Measurements from ENCODE around the gene STX12.
"Not testable (repeated sequence)": the region's sequence is repeated elsewhere in the genome, so short reads cannot be mapped to it uniquely, and the experiment has no call there.

STX12 gene

GRCh38 chr1:27831568-27832410 lies 58.8 kb downstream of the STX12 start:
- no peak for DNase-seq

- DNase-seq, result no peak
Observed at GRCh38 chr1:27832762-27833161, 59.7 kb downstream of the STX12 start.

- DNase-seq, result no peak
Observed at GRCh38 chr1:27833470-27833869, 60.5 kb downstream of the STX12 start.

GRCh38 chr1:27835046-27835445 lies 62.0 kb downstream of the STX12 start:
- no peak for DNase-seq

GRCh38 chr1:27835501-27835900 lies 62.5 kb downstream of the STX12 start:
- no peak for DNase-seq

GRCh38 chr1:27849951-27850350 lies 76.9 kb downstream of the STX12 start:
- no peak for DNase-seq

DNA sequence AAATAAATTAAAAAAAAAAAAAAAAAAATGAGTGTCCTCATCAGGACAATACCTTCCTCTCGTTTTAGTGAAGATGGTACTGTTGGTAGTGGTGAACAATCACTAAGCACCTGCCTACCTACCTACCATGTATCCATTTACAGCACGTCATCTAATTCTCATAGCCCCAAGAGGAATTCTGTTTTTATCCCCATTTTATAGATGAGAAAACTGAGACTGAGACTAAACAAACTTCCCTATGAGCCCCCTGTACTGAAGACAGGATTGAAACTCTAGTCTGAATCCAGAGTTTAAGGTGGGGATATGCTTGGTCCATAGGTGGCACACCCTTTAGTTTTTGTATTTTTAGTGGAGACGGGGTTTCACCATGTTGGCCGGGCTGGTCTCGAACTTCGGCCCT lies 82.1 kb downstream of the STX12 start:
- DNase-seq, result no peak

DNA sequence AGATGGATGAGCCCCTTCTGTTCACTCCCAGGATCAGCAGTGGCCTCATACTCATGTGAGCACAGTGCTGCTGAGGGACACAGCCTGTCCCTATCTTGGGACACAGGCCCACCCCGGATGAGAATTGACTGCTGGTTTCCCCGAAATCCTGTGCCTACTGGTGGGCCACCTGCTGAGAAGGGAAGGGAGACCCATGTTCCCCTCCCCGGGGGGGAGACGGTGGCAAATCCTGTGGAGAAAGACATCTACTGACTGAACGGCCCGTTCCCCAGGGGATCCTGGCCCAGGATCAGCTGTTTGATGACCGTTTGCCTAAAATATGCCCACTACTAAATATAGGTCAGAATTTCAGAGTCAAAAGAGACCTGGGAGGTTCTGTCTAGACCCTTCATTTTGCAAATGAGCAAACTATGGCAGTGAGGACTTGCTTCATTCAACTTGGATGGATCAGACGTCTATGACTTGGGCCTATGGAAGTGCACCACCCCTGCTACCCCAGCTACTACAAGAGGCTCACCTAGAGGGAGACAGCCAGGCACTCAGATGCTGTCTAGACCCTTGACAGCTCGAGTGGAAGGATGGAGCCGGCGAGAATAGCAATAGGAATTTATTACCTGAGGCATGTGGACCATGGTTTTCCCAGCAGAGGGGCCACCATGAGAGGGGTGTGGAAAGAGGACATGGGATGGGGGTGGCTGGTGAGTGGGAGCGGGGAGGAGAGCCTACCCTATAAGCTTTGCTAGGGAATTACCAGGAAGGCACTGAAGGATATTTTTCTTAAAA lies 83.7 kb downstream of the STX12 start:
- DNase-seq, result no peak

GRCh38 chr1:27857552-27857951 lies 84.5 kb downstream of the STX12 start:
- DNase-seq, result not testable (repeated sequence)

DNA sequence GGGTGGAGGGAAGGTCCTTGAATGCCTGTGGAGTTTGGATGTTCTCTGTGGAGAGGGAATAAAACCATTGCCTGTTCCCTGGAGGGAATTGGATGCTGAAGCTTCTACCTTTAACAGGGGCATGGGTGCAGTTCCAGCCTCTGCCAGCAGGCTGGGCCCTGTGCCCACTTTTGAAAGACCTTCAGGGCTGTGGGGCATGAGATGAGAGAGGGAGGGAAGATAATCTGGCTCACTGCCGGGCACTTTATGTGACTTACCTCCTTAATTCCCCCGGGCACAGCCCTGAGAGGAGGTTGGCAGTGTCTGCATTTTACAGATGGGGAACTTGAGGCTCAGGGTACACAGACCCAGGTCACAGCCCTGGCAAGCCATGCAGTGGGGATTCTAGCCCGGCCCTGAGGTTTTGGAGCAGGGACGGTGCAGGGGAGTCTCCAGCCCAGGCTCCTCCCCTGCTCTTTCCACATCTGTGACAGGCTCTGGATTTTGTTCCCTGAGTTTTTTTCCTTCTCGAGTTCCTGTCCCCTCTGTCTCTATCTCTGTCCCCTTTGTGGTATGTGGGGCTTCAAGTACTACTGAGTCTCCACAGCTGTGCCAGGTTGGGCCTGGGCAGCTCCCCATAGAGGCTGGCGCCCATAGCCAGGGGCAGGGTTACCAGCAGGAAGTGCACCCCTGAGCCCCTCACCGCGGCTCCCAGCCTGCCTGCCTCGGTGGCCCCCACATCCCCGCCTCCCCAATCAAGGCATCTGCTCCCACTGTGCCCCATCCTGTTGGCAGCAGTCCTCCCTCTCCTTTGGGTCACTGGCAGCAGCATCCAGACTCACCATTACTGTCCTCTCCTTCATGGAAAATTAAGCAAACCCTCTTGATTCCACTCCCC lies 85.3 kb downstream of the STX12 start:
- peak; percentile 19 for DNase-seq

DNA sequence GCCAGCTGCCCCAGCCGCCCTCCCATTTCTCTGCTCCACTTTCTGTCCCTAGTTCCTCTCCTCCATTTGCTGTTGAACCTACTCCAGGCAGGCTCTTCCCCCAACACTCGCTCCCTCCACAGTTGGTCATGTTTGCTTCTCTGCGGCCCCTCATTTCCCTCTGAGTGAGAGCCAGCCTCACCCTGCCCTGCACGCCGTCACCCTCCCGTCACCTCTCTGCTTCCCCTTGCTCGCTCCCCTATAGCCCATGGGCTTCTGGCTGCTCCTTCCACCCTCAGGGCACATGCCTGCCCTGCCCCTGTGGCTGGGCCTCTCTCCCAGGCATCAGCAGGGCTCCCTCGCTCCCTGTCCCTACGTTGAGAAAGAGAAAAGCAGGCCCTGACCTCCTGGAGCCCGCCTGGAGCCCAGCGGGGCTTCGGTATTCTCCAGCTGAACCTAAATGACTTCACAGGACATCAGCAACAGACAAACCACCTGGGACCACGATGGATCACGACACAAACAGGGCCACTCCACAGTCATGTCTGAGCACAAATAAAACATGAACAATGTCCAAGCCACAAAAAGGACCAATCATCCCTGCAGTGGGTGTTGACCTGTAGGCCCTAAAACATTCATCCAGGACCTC lies 86.0 kb downstream of the STX12 start:
- no peak for DNase-seq

DNA sequence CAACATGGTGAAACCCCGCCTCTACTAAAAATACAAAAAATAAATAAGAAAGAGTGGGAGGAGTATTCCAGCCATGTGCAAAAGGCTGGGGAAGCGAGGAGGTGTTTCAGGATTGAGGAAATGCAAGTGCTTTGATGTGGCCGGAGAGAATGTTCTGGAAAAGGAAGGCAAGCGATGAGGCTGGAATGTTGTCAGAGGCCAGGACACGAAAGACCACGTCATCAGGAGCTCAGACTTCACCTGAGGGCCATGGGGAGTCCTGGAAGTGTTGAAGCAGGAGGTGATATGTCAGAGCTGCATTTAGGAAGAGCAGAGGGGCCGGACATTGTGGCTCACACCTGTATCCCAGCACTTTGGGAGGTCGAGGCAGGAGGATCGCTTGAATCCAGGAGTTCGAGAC lies 88.4 kb downstream of the STX12 start:
- no peak for DNase-seq

DNA sequence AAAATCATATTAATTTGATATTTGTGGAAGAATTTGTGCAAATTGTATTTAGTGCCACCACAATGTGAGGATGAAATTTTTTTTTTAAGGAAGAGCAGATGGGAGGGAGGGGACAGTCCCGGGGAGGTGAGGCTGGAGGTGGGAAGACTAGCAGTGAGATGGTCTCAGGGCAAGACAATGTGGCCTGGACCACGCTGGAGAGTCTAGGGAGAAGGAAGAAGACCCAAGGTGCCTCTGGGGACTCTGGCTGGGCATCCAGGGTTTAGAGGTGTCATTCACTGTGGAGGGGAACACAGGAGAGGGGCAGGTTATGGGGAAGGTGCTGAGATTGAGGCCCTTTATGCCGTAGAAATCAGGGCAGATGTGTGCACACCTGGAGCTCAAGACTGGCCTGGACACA lies 89.0 kb downstream of the STX12 start:
- DNase-seq, result no peak

GRCh38 chr1:27862671-27863537 lies 89.9 kb downstream of the STX12 start:
- no peak for DNase-seq

GRCh38 chr1:27863538-27863915 lies 90.5 kb downstream of the STX12 start:
- DNase-seq, result no peak

- no peak for DNase-seq
Observed at GRCh38 chr1:27864264-27864895, 91.4 kb downstream of the STX12 start.

DNA sequence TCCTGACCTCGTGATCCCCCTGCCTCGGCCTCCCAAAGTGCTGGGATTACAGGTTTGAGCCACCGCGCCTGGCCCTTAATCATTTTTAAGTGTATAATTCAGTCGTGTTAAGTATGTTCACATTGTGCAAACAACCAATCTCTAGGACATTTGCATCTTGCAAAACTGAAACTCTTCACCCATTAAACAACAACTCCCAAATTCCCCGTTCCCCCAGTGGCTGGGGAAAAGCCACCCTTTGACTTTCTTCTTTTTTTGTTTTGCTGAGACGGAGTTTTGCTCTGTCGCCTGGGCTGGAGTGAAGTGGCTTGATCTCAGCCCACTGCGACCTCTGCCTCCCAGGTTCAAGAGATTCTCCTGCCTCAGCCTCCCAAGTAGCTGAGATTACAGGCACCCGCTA lies 92.8 kb downstream of the STX12 start:
- no peak for DNase-seq

DNA sequence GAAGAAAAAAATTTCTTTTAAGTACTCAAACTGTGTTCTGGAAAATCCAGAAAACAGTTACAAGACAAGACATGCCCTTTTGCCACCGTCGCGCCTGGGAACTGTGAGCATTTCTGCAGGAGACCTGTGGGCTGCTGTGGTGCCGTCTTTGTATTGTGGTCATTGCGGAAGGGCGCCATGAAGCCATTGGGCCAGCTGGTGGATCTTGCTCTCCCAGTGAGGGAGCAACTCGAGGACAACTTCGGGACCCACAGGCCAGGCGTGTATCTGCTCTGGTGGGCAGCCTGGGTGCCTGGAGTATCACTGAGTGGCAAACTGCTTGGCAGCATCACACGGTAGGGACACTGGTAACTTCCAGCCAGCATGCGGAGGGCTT lies 95.5 kb downstream of the STX12 start:
- DNase-seq, result no peak

- DNase-seq, result no peak
Observed at GRCh38 chr1:27868932-27869718, 96.1 kb downstream of the STX12 start.

DNA sequence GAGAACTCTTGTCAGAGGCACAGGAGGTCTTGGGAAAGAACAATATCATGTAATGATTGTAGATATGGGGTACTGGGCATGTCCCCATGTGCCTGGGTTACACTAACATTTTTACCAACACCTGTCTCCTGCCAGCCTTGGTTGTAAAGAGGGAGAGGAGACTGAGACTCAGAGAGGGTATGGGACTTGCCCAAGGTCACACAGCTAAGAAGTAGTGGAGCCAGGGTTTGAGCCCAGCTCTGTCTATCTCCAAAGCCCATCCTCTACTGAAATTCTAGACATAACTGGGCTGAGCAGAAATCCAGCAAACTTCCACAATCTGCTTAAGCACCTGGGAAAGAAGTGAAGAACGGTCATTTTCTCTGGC lies 96.7 kb downstream of the STX12 start:
- DNase-seq, result no peak

DNA sequence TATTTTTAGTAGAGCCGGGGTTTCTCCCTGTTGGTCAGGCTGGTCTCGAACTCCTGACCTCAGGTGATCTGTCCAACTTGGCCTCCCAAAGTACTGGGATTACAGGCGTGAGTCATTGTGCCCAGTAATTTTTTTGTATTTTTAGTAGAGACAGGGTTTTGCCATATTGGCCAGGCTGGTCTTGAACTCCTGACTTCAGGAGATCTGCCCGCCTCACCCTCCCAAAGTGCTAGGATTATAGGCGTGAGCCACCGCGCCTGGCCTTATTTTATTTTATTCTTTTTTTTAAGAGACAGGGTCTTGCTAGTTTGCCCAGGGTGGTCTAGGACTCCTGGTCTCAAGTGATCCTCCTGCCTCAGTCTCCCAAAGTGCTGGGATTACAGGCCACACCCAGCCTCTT lies 98.1 kb downstream of the STX12 start:
- DNase-seq, result not testable (repeated sequence)
